NT2/D1 (cell line): Measurements from ENCODE around the gene SPHKAP.

Experiments
- YY1 ChIP-seq: IDR thresholded peaks from 2 replicates; pipeline ENCODE4 v1.6.1; 2011; ENCODE audit not compliant: insufficient read length, insufficient read depth
- ZNF274 ChIP-seq: IDR thresholded peaks from 2 replicates; pipeline ENCODE4 v1.6.1; 2011; ENCODE audit warnings: mild to moderate bottlenecking, low read depth, low read length

- TF ChIP-seq ZNF274 (no peak), YY1 (no peak)
Measured at GRCh38 chr2:228048838-228049490, 132.5 kb downstream of the SPHKAP start.
